SK-N-SH (cell line): ENCODE data around the gene P4HA1. TPM values are rescaled to one million over a fixed set of nuclear protein-coding genes. Genes with fewer than 3 reads are reported as not detected.

Source experiments
- CTCF ChIA-PET: fragments of 300-600, 350-600 bp; formaldehyde crosslinking; extraction: SDS; loops from one replicate; lab custom pipeline; 2021; lab: Yijun Ruan, JAX
- POLR2A ChIA-PET: fragments of 350-600 bp; sonication (Branson Sonifier 250); formaldehyde crosslinking; extraction: SDS; loops from one replicate; lab custom pipeline; 2020; ENCODE audit warnings: antibody characterized with exemption, inconsistent platforms; lab: Yijun Ruan, JAX
- DNase-seq: peaks from one replicate; pipeline ENCODE4 v3.0.0; 2012
- H2AFZ ChIP-seq: fragments of 200-600 bp; sonication (generic); 2 replicates; pipeline ENCODE4 v1.8.1; 2016; ENCODE audit warnings: antibody characterized with exemption, mild to moderate bottlenecking, low read depth
- H3F3A ChIP-seq: fragments of 200-600 bp; sonication (generic); replicated peaks from 2 replicates; pipeline ENCODE3; 2016; ENCODE audit warnings: antibody characterized with exemption, mild to moderate bottlenecking; ENCODE audit not compliant: insufficient read depth
- H3K27ac ChIP-seq, 2 experiments: fragments of 200-500 bp in 1 of 2; fragments of 200-600 bp in 1 of 2; sonication (Bioruptor generic) in 1 of 2; sonication (generic), shearing (Covaris generic) in 1 of 2; 2 replicates each; pipeline versions ENCODE4 v1.5.1 to v1.6.1; 2014 to 2016; ENCODE audit warnings: low read depth in 2 of 2, inconsistent platforms in 1 of 2, low read length in 1 of 2, mild to moderate bottlenecking in 1 of 2, mixed read lengths in 1 of 2
- H3K27me3 ChIP-seq: fragments of 200-600 bp; sonication (generic), shearing (Covaris generic); 2 replicates; pipeline ENCODE4 v1.6.1; 2016; ENCODE audit warnings: mixed run types; ENCODE audit not compliant: insufficient read depth
- H3K36me3 ChIP-seq, 2 experiments: fragments of 200-500 bp in 1 of 2; fragments of 200-600 bp in 1 of 2; sonication (Bioruptor generic) in 1 of 2; sonication (generic) in 1 of 2; replicated peaks in 1 of 2; 2 replicates each; pipeline versions ENCODE3 to v1.5.1; 2014 to 2016; ENCODE audit warnings: low read length in 1 of 2, mild to moderate bottlenecking in 1 of 2; ENCODE audit not compliant: insufficient read depth in 2 of 2, control insufficient read depth in 1 of 2
- H3K4me1 ChIP-seq, 2 experiments: fragments of 200-500 bp in 1 of 2; fragments of 200-600 bp in 1 of 2; sonication (Bioruptor generic) in 1 of 2; sonication (generic), shearing (Covaris generic) in 1 of 2; 2 replicates each; pipeline versions ENCODE4 v1.5.1 to v1.6.1; 2014 to 2016; ENCODE audit warnings: low read depth in 1 of 2, low read length in 1 of 2, mixed run types in 1 of 2; ENCODE audit not compliant: insufficient read depth in 2 of 2, control insufficient read depth in 1 of 2
- H3K4me2 ChIP-seq: fragments of 200-600 bp; sonication (generic), shearing (Covaris generic); 2 replicates; pipeline ENCODE4 v1.6.1; 2017; ENCODE audit warnings: mixed run types
- H3K4me3 ChIP-seq, 2 experiments: fragments of 200-500 bp in 1 of 2; fragments of 200-600 bp in 1 of 2; sonication (Bioruptor generic) in 1 of 2; sonication (generic), shearing (Covaris generic) in 1 of 2; 2 replicates each; pipeline versions ENCODE4 v1.5.1 to v1.8.1; 2014 to 2016; ENCODE audit warnings: low read depth in 2 of 2, inconsistent platforms in 1 of 2, low read length in 1 of 2, mild to moderate bottlenecking in 1 of 2, mixed read lengths in 1 of 2, moderate library complexity in 1 of 2
- H3K79me2 ChIP-seq: fragments of 200-600 bp; sonication (generic); 2 replicates; pipeline ENCODE4 v1.8.1; 2017; ENCODE audit warnings: mild to moderate bottlenecking; ENCODE audit not compliant: insufficient read depth
- H3K9ac ChIP-seq: fragments of 200-600 bp; sonication (generic); 2 replicates; pipeline ENCODE4 v1.6.1; 2017; ENCODE audit warnings: mixed run types
- H3K9me2 ChIP-seq: fragments of 200-600 bp; sonication (generic); 2 replicates; pipeline ENCODE4 v1.6.1; 2017; ENCODE audit warnings: mixed run types
- H3K9me3 ChIP-seq: fragments of 200-600 bp; sonication (generic); 2 replicates; pipeline ENCODE4 v1.6.1; 2017; ENCODE audit warnings: mixed run types, mild to moderate bottlenecking, moderate library complexity
- H4K20me1 ChIP-seq: fragments of 200-600 bp; sonication (generic); 2 replicates; pipeline ENCODE4 v1.6.1; 2017; ENCODE audit warnings: mild to moderate bottlenecking, mixed run types; ENCODE audit not compliant: insufficient read depth
- CHD2 ChIP-seq: fragments of 150-350 bp; IDR thresholded peaks from 2 replicates; pipeline ENCODE4 v1.6.1; 2018; ENCODE audit warnings: low read length; ENCODE audit not compliant: partially characterized antibody
- EP300 ChIP-seq, 2 experiments: IDR thresholded peaks; 2 replicates each; pipeline versions ENCODE4 v1.4.0 to v1.6.1; 2012; ENCODE audit warnings: borderline replicate concordance in 1 of 2, low read depth in 1 of 2, low read length in 1 of 2
- FOSL2 ChIP-seq: IDR thresholded peaks from 2 replicates; pipeline ENCODE4 v1.4.0; 2012; ENCODE audit warnings: low read depth, mild to moderate bottlenecking, moderate library complexity, borderline replicate concordance
- FOXJ3 ChIP-seq: sonication (generic); formaldehyde crosslinking; IDR thresholded peaks from 2 replicates; pipeline ENCODE4 v1.5.1; 2020; ENCODE audit warnings: mild to moderate bottlenecking, missing genetic modification reagents
- GATA2 ChIP-seq: sonication (generic); formaldehyde crosslinking; IDR thresholded peaks from 2 replicates; pipeline ENCODE4 v1.5.0; 2020; ENCODE audit warnings: mild to moderate bottlenecking, missing genetic modification reagents
- JUND ChIP-seq: IDR thresholded peaks from 2 replicates; pipeline ENCODE4 v1.4.0; 2012
- MEF2A ChIP-seq: IDR thresholded peaks from 2 replicates; pipeline ENCODE4 v1.4.0; 2012; ENCODE audit warnings: low read depth, borderline replicate concordance
- NFIC ChIP-seq: IDR thresholded peaks from 2 replicates; pipeline ENCODE4 v1.4.0; 2012; ENCODE audit warnings: borderline replicate concordance
- NRF1 ChIP-seq: IDR thresholded peaks from 2 replicates; pipeline ENCODE4 v1.6.1; 2012; ENCODE audit warnings: low read depth, mild to moderate bottlenecking, low read length
- POLR2AphosphoS5 ChIP-seq: IDR thresholded peaks from 2 replicates; pipeline ENCODE4 v1.6.1; 2012; ENCODE audit warnings: low read depth, low read length
- RXRA ChIP-seq: IDR thresholded peaks from 2 replicates; pipeline ENCODE4 v1.4.0; 2012; ENCODE audit warnings: low read depth, mild to moderate bottlenecking, borderline replicate concordance
- SIN3A ChIP-seq: IDR thresholded peaks from 2 replicates; pipeline ENCODE4 v1.6.1; 2012; ENCODE audit warnings: low read depth, mild to moderate bottlenecking, low read length, moderate library complexity, borderline replicate concordance
- TAF1 ChIP-seq: IDR thresholded peaks from 2 replicates; pipeline ENCODE4 v1.6.1; 2012; ENCODE audit warnings: low read depth, mild to moderate bottlenecking, low read length, moderate library complexity, borderline replicate concordance
- TCF12 ChIP-seq: IDR thresholded peaks from 2 replicates; pipeline ENCODE4 v1.4.0; 2012
- TEAD4 ChIP-seq: IDR thresholded peaks from 2 replicates; pipeline ENCODE4 v1.4.0; 2012; ENCODE audit warnings: mild to moderate bottlenecking, borderline replicate concordance; ENCODE audit not compliant: insufficient read depth
- YY1 ChIP-seq: IDR thresholded peaks from 2 replicates; pipeline ENCODE4 v1.4.0; 2012; ENCODE audit warnings: low read depth, mild to moderate bottlenecking
- WGBS: methylation state at CpG from one replicate; pipeline ENCODE4 v1.1.6; 2017; ENCODE audit warnings: low lambda C conversion rate; 5-methylcytosine and 5-hydroxymethylcytosine counted together
- polyA plus RNA-seq, 3 experiments: library from polyadenylated mRNA; depleted of rRNA; stranded (reverse); fragments of >200 nt; gene quantifications; 2 replicates each; pipeline ENCODE4 v1.2.3, GENCODE V29; 2012
- TF ChIP-seq, protein P1 (sequence below): IDR thresholded peaks from 2 replicates; pipeline ENCODE4 v1.4.0; 2012; ENCODE audit warnings: low read depth, borderline replicate concordance
- TF ChIP-seq, protein P2 (sequence below): fragments of 150-350 bp; IDR thresholded peaks from 2 replicates; pipeline ENCODE4 v1.6.1; 2017; ENCODE audit warnings: antibody characterized with exemption, low read length, low read depth, borderline replicate concordance
- TF ChIP-seq, protein P3 (sequence below): fragments of 200-600 bp; sonication (generic); IDR thresholded peaks from 2 replicates; pipeline ENCODE4 v1.6.1; 2017; ENCODE audit warnings: antibody characterized with exemption, mild to moderate bottlenecking, moderate library complexity
- TF ChIP-seq, protein P4 (sequence below): IDR thresholded peaks from 2 replicates; pipeline ENCODE4 v1.6.1; 2012; ENCODE audit warnings: mild to moderate bottlenecking, low read depth, low read length, moderate library complexity

Gene P4HA1
- polyA plus RNA-seq, 1 of the 3 experiments (the other 2 are of a cell fraction): 34.8 TPM

DNA sequence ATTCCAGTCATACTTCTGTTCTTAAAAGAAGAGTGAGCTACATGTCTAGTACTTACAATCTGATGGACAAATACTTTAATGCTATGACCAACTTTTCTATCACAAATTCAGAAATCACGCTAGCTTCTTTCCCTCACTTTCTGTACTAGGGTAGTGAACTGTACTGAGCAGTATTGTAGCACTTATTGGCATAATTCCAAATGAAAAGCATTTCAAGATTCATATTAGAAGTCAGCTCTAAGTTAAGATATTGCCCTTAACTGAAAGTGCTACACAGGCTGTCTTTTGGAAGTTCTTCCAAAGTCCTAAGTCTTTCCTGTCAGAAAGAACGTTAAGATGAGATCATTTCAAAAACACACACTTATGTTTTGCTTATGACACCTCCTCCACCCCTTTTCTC, 13.4 kb downstream of the P4HA1 start:
- Histone ChIP-seq H3K9me3 (no peaks in the 10 kb centered on the region), H3K36me3 (peaks cover 0 to 3% of the 10 kb centered on the region in 2 experiments), H3K79me2 (peaks cover 95% of the 10 kb centered on the region), H3K27me3 (no peaks in the 10 kb centered on the region), H4K20me1 (peaks cover 24% of the 10 kb centered on the region), H3K27ac (no peak overlapping the region), H3K4me1 (peaks cover 0 to 7% of the 10 kb centered on the region in 2 experiments; a peak in 1 of 4 replicates), H3F3A (peaks cover 12% of the 10 kb centered on the region), H3K9me2 (no peaks in the 10 kb centered on the region), H3K9ac (no peak overlapping the region), H2AFZ (no peak overlapping the region), H3K4me2 (peak overlapping the region; percentile 6; the same call in 1 of the 2 replicates), H3K4me3 (no peak overlapping the region)
- TF ChIP-seq RXRA: no peak
- no peak for TF ChIP-seq TCF12
- no peak for TF ChIP-seq SIN3A
- TF ChIP-seq FOXJ3 (CRISPR knock-in tag): no peak
- TF ChIP-seq, protein P1, sequence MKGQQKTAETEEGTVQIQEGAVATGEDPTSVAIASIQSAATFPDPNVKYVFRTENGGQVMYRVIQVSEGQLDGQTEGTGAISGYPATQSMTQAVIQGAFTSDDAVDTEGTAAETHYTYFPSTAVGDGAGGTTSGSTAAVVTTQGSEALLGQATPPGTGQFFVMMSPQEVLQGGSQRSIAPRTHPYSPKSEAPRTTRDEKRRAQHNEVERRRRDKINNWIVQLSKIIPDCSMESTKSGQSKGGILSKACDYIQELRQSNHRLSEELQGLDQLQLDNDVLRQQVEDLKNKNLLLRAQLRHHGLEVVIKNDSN: no peak
- no peak for TF ChIP-seq FOSL2
- no peak for TF ChIP-seq YY1
- no peak for TF ChIP-seq NRF1
- TF ChIP-seq CHD2: no peak
- TF ChIP-seq, protein P2, sequence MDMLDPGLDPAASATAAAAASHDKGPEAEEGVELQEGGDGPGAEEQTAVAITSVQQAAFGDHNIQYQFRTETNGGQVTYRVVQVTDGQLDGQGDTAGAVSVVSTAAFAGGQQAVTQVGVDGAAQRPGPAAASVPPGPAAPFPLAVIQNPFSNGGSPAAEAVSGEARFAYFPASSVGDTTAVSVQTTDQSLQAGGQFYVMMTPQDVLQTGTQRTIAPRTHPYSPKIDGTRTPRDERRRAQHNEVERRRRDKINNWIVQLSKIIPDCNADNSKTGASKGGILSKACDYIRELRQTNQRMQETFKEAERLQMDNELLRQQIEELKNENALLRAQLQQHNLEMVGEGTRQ: no peak
- no peak for TF ChIP-seq POLR2AphosphoS5
- TF ChIP-seq GATA2 (CRISPR knock-in tag): no peak
- no peak for TF ChIP-seq TEAD4
- TF ChIP-seq EP300 (IDR thresholded peaks at IDR 0.05; ENCODE audit: borderline replicate concordance in 1 of 2, low read depth in 1 of 2, low read length in 1 of 2): no peak
- no peak for TF ChIP-seq TAF1
- no peak for TF ChIP-seq NFIC
- no peak for TF ChIP-seq JUND
- TF ChIP-seq, protein P3, sequence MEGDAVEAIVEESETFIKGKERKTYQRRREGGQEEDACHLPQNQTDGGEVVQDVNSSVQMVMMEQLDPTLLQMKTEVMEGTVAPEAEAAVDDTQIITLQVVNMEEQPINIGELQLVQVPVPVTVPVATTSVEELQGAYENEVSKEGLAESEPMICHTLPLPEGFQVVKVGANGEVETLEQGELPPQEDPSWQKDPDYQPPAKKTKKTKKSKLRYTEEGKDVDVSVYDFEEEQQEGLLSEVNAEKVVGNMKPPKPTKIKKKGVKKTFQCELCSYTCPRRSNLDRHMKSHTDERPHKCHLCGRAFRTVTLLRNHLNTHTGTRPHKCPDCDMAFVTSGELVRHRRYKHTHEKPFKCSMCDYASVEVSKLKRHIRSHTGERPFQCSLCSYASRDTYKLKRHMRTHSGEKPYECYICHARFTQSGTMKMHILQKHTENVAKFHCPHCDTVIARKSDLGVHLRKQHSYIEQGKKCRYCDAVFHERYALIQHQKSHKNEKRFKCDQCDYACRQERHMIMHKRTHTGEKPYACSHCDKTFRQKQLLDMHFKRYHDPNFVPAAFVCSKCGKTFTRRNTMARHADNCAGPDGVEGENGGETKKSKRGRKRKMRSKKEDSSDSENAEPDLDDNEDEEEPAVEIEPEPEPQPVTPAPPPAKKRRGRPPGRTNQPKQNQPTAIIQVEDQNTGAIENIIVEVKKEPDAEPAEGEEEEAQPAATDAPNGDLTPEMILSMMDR: no peak
- TF ChIP-seq, protein P4, sequence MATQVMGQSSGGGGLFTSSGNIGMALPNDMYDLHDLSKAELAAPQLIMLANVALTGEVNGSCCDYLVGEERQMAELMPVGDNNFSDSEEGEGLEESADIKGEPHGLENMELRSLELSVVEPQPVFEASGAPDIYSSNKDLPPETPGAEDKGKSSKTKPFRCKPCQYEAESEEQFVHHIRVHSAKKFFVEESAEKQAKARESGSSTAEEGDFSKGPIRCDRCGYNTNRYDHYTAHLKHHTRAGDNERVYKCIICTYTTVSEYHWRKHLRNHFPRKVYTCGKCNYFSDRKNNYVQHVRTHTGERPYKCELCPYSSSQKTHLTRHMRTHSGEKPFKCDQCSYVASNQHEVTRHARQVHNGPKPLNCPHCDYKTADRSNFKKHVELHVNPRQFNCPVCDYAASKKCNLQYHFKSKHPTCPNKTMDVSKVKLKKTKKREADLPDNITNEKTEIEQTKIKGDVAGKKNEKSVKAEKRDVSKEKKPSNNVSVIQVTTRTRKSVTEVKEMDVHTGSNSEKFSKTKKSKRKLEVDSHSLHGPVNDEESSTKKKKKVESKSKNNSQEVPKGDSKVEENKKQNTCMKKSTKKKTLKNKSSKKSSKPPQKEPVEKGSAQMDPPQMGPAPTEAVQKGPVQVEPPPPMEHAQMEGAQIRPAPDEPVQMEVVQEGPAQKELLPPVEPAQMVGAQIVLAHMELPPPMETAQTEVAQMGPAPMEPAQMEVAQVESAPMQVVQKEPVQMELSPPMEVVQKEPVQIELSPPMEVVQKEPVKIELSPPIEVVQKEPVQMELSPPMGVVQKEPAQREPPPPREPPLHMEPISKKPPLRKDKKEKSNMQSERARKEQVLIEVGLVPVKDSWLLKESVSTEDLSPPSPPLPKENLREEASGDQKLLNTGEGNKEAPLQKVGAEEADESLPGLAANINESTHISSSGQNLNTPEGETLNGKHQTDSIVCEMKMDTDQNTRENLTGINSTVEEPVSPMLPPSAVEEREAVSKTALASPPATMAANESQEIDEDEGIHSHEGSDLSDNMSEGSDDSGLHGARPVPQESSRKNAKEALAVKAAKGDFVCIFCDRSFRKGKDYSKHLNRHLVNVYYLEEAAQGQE: no peak
- TF ChIP-seq MEF2A: no peak
- DNase-seq: no peak
- WGBS: 65% methylated on average over 2 of the region's 2 CpGs
- ChIA-PET POLR2A (interaction anchor here (0.6 kb wide), 1 partner anchor 24 kb away, joined by 5 read pairs; no protein-coding TSS in a partner anchor), CTCF (interaction anchor here (1.4 to 1.5 kb wide), 2 partner anchors 12 to 76 kb away, joined by 3 to 5 read pairs; no protein-coding TSS in a partner anchor)
